Aorta (tissue), 5 donors: ENCODE data around the gene LRRC75A. TPM values are rescaled to one million over a fixed set of nuclear protein-coding genes. Genes with fewer than 3 reads are reported as not detected.

Experiments
- ATAC-seq: fragments of 200-7000 bp; cut with Tn5 transposase; one replicate; pipeline ENCODE4 v1.9.1; 2022; ENCODE audit warnings: moderate library complexity; ENCODE audit not compliant: low FRiP score
- DNase-seq, 2 donors: peaks; one replicate each; pipeline ENCODE4 v3.0.0-alpha.2; 2020
- H3K27ac ChIP-seq, 2 donors: one replicate each; pipeline ENCODE4 v1.5.1; 2013; ENCODE audit warnings: low read length in 2 of 2, mild to moderate bottlenecking in 2 of 2, moderate library complexity in 2 of 2, control low read depth in 1 of 2, inconsistent platforms in 1 of 2, low read depth in 1 of 2
- H3K27me3 ChIP-seq, 2 donors: one replicate each; pipeline ENCODE4 v1.6.1; 2013; ENCODE audit warnings: control low read depth in 1 of 2, low read length in 1 of 2, mild to moderate bottlenecking in 1 of 2, moderate library complexity in 1 of 2; ENCODE audit not compliant: insufficient read depth in 2 of 2, control insufficient read depth in 1 of 2
- H3K36me3 ChIP-seq, 2 donors: one replicate each; pipeline ENCODE4 v1.6.1; 2013; ENCODE audit warnings: control low read depth in 1 of 2, low read length in 1 of 2, mild to moderate bottlenecking in 1 of 2; ENCODE audit not compliant: insufficient read depth in 2 of 2, control insufficient read depth in 1 of 2
- H3K4me1 ChIP-seq, 2 donors: one replicate each; pipeline ENCODE4 v1.6.1; 2013; ENCODE audit warnings: low read length in 2 of 2, control low read depth in 1 of 2, mild to moderate bottlenecking in 1 of 2, moderate library complexity in 1 of 2; ENCODE audit not compliant: insufficient read depth in 2 of 2, control insufficient read depth in 1 of 2
- H3K4me3 ChIP-seq, 2 donors: one replicate each; pipeline ENCODE4 v1.5.1; 2013; ENCODE audit warnings: low read length in 2 of 2, control low read depth in 1 of 2, mild to moderate bottlenecking in 1 of 2
- H3K9me3 ChIP-seq: one replicate; pipeline ENCODE4 v1.6.1; 2013; ENCODE audit warnings: mild to moderate bottlenecking, low read length; ENCODE audit not compliant: control insufficient read depth
- WGBS, 2 donors: extraction: QIAGEN DNeasy Blood & Tissue Kit; methylation state at CpG; one replicate each; pipeline ENCODE4 v1.1.7; 2013; 5-methylcytosine and 5-hydroxymethylcytosine counted together
- intact Hi-C, 2 donors: fragments of 100-400 bp; cut with DNase I; formaldehyde crosslinking; loops; one replicate each; pipeline versions ENCODE4 v1.14.2 to v1.15.0; 2022
- polyA plus RNA-seq, 2 donors: library from polyadenylated mRNA; stranded (reverse); fragments of 200-250 nt; gene quantifications; one replicate each; pipeline ENCODE4 v1.2.3, GENCODE V29; 2013
- total RNA-seq, 2 donors: library from RNA; stranded (reverse); fragmentation: NEBNext Ultra II Directional; extraction: Animal tissue kit (Norgen Biotek cat#: 25700); gene quantifications; one replicate each; pipeline ENCODE4 v1.2.1, GENCODE V29; 2021
- donor health status: healthy with polysubstance abuse.
- donor health status: Bipolar disorder and iron deficiency.
- donor health status: DM: no; HTN: no; CAD: no.
- donor health status: DM: no; HTN: no; CAD: no.
- donor health status: DM: yes; HTN: yes; CAD: no.

LRRC75A gene
- total and polyA plus RNA-seq, 4 donors, result 2.4 to 14.1 (median 4.3) TPM

GRCh38 chr17:16419929-16420271 lies 72.1 kb downstream of the LRRC75A start:
- H3K27ac ChIP-seq, result peak overlapping the region; percentile 38 to 92
- H3K27me3 ChIP-seq, result no peaks in the 10 kb centered on the region
- ATAC-seq, result no peak
- H3K4me3 ChIP-seq, result no peak overlapping the region
- H3K9me3 ChIP-seq, result no peaks in the 10 kb centered on the region
- no peaks in the 10 kb centered on the region for H3K36me3 ChIP-seq
- intact Hi-C loops, result loop anchor here (5.0 to 10.0 kb wide), 3 partner anchors 38 to 135 kb away; partner anchors contain the start of gene UBB (in 1 of the 2)
- no peaks in the 10 kb centered on the region for H3K4me1 ChIP-seq
- DNase-seq, result no peak
- 84 to 86% methylated on average over 9 to 10 of the region's 10 CpGs for WGBS, 2 donors

GRCh38 chr17:16419074-16419928 lies 72.7 kb downstream of the LRRC75A start:
- H3K4me1 ChIP-seq, result no peaks in the 10 kb centered on the region
- 23 to 25% methylated on average over 8 of the region's 8 CpGs for WGBS, 2 donors
- no peaks in the 10 kb centered on the region for H3K27me3 ChIP-seq
- H3K4me3 ChIP-seq, result no peak overlapping the region
- no peaks in the 10 kb centered on the region for H3K36me3 ChIP-seq
- intact Hi-C loops, result loop anchor here (5.0 to 10.0 kb wide), 3 partner anchors 37 to 134 kb away; partner anchors contain the start of gene UBB (in 1 of the 2)
- H3K9me3 ChIP-seq, result no peaks in the 10 kb centered on the region
- ATAC-seq (peak; percentile 67), DNase-seq (peak in 1 of 2 donors; percentile 74)
- peak overlapping the region; percentile 38 to 92 for H3K27ac ChIP-seq

GRCh38 chr17:16418685-16419068 lies 73.3 kb downstream of the LRRC75A start:
- Histone ChIP-seq H3K27ac (peak overlapping the region; percentile 33 to 92), H3K27me3 (no peaks in the 10 kb centered on the region), H3K9me3 (no peaks in the 10 kb centered on the region), H3K36me3 (no peaks in the 10 kb centered on the region), H3K4me1 (no peaks in the 10 kb centered on the region), H3K4me3 (no peak overlapping the region)
- no peak for DNase-seq
- 48 to 100% methylated on average over 1 to 2 of the region's 2 CpGs for WGBS, 2 donors
- intact Hi-C loops, result loop anchor here (5.0 to 10.0 kb wide), 3 partner anchors 36 to 134 kb away; partner anchors contain the start of gene UBB (in 1 of the 2)
- no peak for ATAC-seq

GRCh38 chr17:16417896-16418684 lies 73.9 kb downstream of the LRRC75A start:
- Histone ChIP-seq H3K4me1 (no peaks in the 10 kb centered on the region), H3K27ac (peak overlapping the region; percentile 8 to 92), H3K9me3 (no peaks in the 10 kb centered on the region), H3K4me3 (no peak overlapping the region), H3K36me3 (no peaks in the 10 kb centered on the region), H3K27me3 (no peaks in the 10 kb centered on the region)
- WGBS, 2 donors, result 33 to 34% methylated on average over 7 of the region's 7 CpGs
- intact Hi-C loops, result loop anchor here (5.0 to 10.0 kb wide), 3 partner anchors 36 to 133 kb away; partner anchors contain the start of gene UBB (in 1 of the 2)
- DNase-seq (no peak), ATAC-seq (no peak)

GRCh38 chr17:16417399-16417798 lies 74.6 kb downstream of the LRRC75A start:
- ATAC-seq (no peak), DNase-seq (no peak)
- Histone ChIP-seq H3K27ac (peak overlapping the region in 1 of 2 donors; percentile 92), H3K4me3 (no peak overlapping the region), H3K36me3 (no peaks in the 10 kb centered on the region), H3K27me3 (no peaks in the 10 kb centered on the region), H3K4me1 (no peaks in the 10 kb centered on the region), H3K9me3 (no peaks in the 10 kb centered on the region)
- WGBS, 2 donors, result 91% methylated on average over 7 of the region's 7 CpGs
- intact Hi-C loops, result loop anchor here (5.0 to 10.0 kb wide), 3 partner anchors 35 to 133 kb away; partner anchors contain the start of gene UBB (in 1 of the 2)

- H3K9me3 ChIP-seq, result no peaks in the 10 kb centered on the region
- intact Hi-C loops, result loop anchor here (5.0 to 10.0 kb wide), 3 partner anchors 33 to 130 kb away; partner anchors contain the start of gene UBB (in 1 of the 2)
- WGBS, 2 donors, result 43 to 52% methylated on average over 21 of the region's 21 CpGs
These were observed 76.7 kb downstream of the LRRC75A start, which contains the start of gene TRPV2 for GRCh38 chr17:16415031-16415924. TSS of gene TRPV2 (plus strand) at chr17:16415571. CDS start at chr17:16417669, 2,098 bp downstream.

GRCh38 chr17:16407911-16408588 lies 83.9 kb downstream of the LRRC75A start:
- ATAC-seq, result peak; percentile 74
- Histone ChIP-seq H3K27ac (peak overlapping the region in 1 of 2 donors; percentile 28), H3K36me3 (no peaks in the 10 kb centered on the region), H3K9me3 (no peaks in the 10 kb centered on the region), H3K4me1 (no peaks in the 10 kb centered on the region), H3K4me3 (no peak overlapping the region), H3K27me3 (no peaks in the 10 kb centered on the region)
- intact Hi-C loops, result loop anchor here in 1 of 2 donors (2.0 kb wide), 1 partner anchor 27 kb away; the partner anchor contains the start of gene UBB
- 8 to 9% methylated on average over 9 to 14 of the region's 14 CpGs for WGBS, 2 donors
- DNase-seq, result peak; percentile 83 to 86

More at GRCh38 chr17:16415031-16415924, 76.7 kb downstream of the LRRC75A start, which contains the start of gene TRPV2:
- H3K36me3 ChIP-seq, result no peaks in the 10 kb centered on the region
- H3K4me3 ChIP-seq, result peak within 1 kb of the TSS; percentile 1 to 3
- ATAC-seq (no peak), DNase-seq (no peak)
- no peaks in the 10 kb centered on the region for H3K27me3 ChIP-seq
- H3K4me1 ChIP-seq, result no peaks in the 10 kb centered on the region
- H3K27ac ChIP-seq, result peak within 1 kb of the TSS in 1 of 2 donors; percentile 20
